Cardiac fibroblast (primary cell): ENCODE results near the gene NR2F1-AS1.

Experiments
- DNase-seq, 2 donors: peaks; one replicate each; pipeline versions ENCODE4 v3.0.0 to v3.0.0-alpha.2; 2010; ENCODE audit warnings: low read depth in 2 of 2
- H3K4me3 ChIP-seq, 2 donors: replicated peaks in 1 of 2; 1 replicate in 1 of 2; 2 replicates in 1 of 2; pipeline ENCODE4 v1.5.1; 2011; ENCODE audit warnings: low read depth in 2 of 2, low read length in 2 of 2, mild to moderate bottlenecking in 2 of 2, moderate library complexity in 1 of 2
- CTCF ChIP-seq: IDR thresholded peaks from one replicate; pipeline ENCODE4 v1.5.1; 2011; ENCODE audit warnings: low read depth, mild to moderate bottlenecking, low read length, inconsistent platforms

The NR2F1-AS1 gene

GRCh38 chr5:93421987-93422401 lies 159.0 kb downstream of the NR2F1-AS1 start:
- H3K4me3 ChIP-seq: no peak overlapping the region
- TF ChIP-seq CTCF: no peak
- no peak for DNase-seq

GRCh38 chr5:93421468-93421867 lies 159.6 kb downstream of the NR2F1-AS1 start:
- TF ChIP-seq CTCF: no peak
- DNase-seq: no peak
- H3K4me3 ChIP-seq: no peak overlapping the region

- no peak overlapping the region for H3K4me3 ChIP-seq
- no peak for DNase-seq
- no peak for TF ChIP-seq CTCF
These were observed 163.5 kb downstream of the NR2F1-AS1 start for GRCh38 chr5:93417490-93417889.

- no peak overlapping the region for H3K4me3 ChIP-seq
- TF ChIP-seq CTCF: no peak
- no peak for DNase-seq
These were observed 165.2 kb downstream of the NR2F1-AS1 start for GRCh38 chr5:93415819-93416218.

- DNase-seq: no peak
- no peak overlapping the region for H3K4me3 ChIP-seq
- TF ChIP-seq CTCF: no peak
These were observed 169.3 kb downstream of the NR2F1-AS1 start for GRCh38 chr5:93411716-93412115.

GRCh38 chr5:93409691-93410090 lies 171.3 kb downstream of the NR2F1-AS1 start:
- no peak for DNase-seq
- no peak for TF ChIP-seq CTCF
- H3K4me3 ChIP-seq: no peak overlapping the region

GRCh38 chr5:93407454-93407853 lies 173.6 kb downstream of the NR2F1-AS1 start:
- no peak for DNase-seq
- H3K4me3 ChIP-seq: no peak overlapping the region
- TF ChIP-seq CTCF: no peak
